Activated CD8-positive, alpha-beta memory T cell treated with anti-CD3 and anti-CD28 coated beads, Interleukin-2, amount 50 U/mL, for 24 hours (primary cell): ENCODE measurements around the gene HBZ.
"Not testable (repeated sequence)": the region's sequence is repeated elsewhere in the genome, so short reads cannot be mapped to it uniquely, and the experiment has no call there.

ENCODE experiments used
- DNase-seq: peaks from one replicate; pipeline ENCODE4 v3.0.0-alpha.2; 2020; ENCODE audit errors: extremely low read depth

HBZ gene

DNA sequence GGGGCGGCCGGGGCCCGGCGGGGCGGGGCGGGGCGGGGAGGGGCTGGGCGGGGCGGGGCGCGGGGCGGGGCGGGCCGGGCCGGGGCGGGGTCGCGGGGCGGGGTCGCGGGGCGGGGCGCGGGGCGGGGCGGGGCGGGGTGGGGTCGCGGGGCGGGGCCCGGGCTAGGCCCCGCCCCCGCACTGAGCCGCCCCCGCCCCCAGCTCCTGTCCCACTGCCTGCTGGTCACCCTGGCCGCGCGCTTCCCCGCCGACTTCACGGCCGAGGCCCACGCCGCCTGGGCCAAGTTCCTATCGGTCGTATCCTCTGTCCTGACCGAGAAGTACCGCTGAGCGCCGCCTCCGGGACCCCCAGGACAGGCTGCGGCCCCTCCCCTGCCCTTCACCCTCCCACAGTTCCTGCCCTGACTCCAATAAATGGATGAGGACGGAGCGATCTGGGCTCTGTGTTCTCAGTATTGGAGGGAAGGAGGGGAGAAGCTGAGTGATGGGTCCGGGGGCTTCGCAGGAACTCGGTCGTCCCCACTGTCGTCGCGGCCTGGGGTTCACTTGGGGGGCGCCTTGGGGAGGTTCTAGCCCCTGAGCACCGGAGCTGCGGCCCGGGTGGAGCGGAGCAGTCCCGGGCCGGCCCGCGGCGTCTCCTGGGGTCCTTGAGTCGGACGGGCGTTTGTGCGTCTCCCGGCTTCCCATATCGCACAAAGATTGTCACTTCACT lies 12.5 kb downstream of the HBZ start:
- DNase-seq, result no peak

DNA sequence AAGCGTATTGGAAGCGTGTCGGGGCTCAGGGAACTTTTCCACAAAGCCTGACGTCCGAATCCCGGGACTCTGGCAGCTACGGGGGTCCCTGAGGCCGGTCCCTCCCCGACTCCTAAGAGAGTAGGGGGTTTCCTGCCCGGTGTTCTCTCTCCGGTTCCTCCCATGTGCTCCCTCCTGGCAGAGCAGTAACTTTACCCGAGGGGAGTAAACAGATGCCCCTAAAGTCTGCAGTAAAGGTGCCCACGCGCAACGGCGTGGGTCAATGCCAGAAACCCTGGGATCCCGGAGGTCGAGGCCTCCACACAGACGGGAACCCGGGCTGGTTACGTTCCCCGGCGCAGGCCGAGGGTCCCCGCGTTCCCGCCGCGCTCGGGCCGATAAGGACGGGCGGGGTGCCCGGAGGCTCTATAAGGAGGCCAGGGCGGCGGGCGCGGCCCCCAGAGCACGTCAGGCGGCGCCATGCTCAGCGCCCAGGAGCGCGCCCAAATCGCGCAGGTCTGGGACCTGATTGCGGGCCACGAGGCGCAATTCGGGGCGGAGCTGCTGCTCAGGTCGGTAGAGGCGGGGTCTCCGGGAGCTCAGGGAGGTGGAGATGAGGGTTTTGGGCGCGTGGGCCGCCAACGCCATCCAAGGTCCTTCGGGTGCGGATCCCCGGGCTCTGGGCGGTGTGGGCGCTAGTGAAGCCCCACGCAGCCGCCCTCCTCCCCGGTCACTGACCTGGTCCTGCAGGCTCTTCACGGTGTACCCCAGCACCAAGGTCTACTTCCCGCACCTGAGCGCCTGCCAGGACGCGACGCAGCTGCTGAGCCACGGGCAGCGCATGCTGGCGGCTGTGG lies 13.3 kb downstream of the HBZ start, which contains the start of gene HBM:
Gene HBM, plus strand, starts transcription at position 440 of the 836 bp plus-strand sequence. Its CDS starts 20 bp downstream, at position 460.
- no peak for DNase-seq

DNA sequence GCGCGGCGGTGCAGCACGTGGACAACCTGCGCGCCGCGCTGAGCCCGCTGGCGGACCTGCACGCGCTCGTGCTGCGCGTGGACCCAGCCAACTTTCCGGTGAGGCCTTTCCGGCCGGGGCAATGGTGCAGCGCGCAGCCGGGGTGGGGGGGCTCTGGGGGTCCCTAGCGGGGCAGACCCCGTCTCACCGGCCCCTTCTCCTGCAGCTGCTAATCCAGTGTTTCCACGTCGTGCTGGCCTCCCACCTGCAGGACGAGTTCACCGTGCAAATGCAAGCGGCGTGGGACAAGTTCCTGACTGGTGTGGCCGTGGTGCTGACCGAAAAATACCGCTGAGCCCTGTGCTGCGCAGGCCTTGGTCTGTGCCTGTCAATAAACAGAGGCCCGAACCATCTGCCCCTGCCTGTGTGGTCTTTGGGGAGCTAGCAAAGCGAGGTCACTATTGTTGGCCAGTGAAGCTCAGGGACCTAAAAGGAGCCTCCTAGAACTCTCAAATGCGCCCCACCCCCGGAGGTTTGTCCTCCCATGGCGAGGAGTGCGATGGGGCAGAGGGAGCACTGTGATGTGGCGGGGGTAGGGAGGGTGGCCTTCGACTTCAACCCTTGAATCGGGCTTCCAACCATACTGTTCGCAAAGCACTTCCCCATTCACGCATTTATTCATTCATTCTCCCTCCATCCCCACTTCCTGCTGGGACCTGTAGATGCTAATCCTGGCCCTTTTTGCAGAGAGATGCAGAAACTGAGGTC lies 14.1 kb downstream of the HBZ start:
- DNase-seq, result no peak

DNA sequence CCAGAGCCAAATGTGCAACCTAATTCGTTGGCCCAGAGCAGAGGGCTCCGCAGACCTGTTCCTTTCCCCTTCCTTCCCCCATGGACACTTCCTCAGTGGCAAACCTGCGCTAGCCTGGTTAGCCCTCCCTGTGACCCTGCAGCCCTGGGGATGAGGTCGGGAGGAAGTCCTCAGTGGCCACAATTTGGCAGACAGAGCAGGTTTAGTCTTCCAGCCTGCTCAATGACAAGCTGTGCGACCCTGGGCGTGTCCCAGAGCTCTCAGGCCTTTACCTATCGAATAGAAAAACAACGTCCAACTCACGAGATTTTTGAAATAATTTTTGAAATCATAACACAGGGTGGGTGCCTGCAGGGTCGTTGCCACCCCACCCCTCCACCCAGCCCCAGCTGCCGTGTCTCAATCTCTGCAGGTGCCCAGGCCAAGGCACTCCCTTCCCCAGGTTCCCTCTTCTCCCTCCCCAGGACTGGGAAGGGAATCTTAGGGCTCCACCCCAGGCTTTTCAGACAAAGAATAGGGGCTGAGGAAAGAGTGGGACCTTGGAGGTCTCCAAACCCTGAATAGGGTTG lies 14.8 kb downstream of the HBZ start:
- DNase-seq, result no peak

DNA sequence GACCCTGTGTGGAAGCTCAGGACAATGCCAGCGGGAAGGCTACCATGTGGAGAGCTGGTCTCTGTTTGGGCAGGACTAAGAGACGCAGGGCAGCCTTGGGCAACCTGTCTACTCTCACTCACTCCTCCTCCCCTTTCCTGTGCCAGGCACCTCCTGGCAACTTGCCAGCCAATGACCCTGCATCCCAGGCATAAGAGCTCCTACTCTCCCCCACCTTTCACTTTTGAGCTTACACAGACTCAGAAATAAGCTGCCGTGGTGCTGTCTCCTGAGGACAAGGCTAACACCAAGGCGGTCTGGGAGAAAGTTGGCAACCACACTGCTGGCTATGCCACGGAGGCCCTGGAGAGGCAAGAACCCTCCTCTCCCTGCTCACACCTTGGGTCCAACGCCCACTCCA lies 16.0 kb downstream of the HBZ start:
- no peak for DNase-seq

DNA sequence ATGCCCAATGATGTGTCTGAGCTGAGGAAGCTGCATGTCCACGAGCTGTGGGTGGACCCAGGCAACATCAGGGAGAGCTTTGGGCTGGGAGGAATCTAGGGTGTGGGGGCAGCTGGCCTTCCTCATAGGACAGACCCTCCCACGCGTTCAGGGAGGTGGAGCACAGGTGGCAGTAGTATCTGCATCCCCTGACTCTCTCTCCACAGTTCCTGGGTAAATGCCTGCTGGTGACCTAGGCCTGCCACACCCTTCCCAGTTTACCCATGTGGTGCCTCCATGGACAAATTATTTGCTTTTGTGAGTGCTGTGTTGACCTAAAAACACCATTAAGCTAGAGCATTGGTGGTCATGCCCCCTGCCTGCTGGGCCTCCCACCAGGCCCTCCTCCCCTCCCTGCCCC lies 16.6 kb downstream of the HBZ start:
- no peak for DNase-seq

DNA sequence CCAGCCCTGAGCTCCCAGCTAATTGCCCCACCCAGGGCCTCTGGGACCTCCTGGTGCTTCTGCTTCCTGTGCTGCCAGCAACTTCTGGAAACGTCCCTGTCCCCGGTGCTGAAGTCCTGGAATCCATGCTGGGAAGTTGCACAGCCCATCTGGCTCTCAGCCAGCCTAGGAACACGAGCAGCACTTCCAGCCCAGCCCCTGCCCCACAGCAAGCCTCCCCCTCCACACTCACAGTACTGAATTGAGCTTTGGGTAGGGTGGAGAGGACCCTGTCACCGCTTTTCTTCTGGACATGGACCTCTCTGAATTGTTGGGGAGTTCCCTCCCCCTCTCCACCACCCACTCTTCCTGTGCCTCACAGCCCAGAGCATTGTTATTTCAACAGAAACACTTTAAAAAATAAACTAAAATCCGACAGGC lies 17.7 kb downstream of the HBZ start:
- DNase-seq, result not testable (repeated sequence)

DNA sequence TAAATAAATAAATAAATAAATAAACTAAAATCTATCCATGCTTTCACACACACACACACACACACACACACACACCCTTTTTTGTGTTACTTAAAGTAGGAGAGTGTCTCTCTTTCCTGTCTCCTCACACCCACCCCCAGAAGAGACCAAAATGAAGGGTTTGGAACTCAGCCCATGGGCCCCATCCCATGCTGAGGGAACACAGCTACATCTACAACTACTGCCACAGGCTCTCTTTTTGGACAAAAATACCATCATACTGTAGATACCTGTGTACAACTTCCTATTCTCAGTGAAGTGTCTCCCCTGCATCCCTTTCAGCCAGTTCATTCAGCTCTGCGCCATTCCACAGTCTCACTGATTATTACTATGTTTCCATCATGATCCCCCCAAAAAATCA lies 18.3 kb downstream of the HBZ start:
- no peak for DNase-seq

DNA sequence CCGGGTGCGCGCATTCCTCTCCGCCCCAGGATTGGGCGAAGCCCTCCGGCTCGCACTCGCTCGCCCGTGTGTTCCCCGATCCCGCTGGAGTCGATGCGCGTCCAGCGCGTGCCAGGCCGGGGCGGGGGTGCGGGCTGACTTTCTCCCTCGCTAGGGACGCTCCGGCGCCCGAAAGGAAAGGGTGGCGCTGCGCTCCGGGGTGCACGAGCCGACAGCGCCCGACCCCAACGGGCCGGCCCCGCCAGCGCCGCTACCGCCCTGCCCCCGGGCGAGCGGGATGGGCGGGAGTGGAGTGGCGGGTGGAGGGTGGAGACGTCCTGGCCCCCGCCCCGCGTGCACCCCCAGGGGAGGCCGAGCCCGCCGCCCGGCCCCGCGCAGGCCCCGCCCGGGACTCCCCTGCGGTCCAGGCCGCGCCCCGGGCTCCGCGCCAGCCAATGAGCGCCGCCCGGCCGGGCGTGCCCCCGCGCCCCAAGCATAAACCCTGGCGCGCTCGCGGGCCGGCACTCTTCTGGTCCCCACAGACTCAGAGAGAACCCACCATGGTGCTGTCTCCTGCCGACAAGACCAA lies 20.0 kb downstream of the HBZ start, which contains the start of gene HBA2:
Gene HBA2, plus strand, starts transcription at position 503 of the 568 bp plus-strand sequence. Its CDS starts 37 bp downstream, at position 540.
- DNase-seq, result not testable (repeated sequence)

DNA sequence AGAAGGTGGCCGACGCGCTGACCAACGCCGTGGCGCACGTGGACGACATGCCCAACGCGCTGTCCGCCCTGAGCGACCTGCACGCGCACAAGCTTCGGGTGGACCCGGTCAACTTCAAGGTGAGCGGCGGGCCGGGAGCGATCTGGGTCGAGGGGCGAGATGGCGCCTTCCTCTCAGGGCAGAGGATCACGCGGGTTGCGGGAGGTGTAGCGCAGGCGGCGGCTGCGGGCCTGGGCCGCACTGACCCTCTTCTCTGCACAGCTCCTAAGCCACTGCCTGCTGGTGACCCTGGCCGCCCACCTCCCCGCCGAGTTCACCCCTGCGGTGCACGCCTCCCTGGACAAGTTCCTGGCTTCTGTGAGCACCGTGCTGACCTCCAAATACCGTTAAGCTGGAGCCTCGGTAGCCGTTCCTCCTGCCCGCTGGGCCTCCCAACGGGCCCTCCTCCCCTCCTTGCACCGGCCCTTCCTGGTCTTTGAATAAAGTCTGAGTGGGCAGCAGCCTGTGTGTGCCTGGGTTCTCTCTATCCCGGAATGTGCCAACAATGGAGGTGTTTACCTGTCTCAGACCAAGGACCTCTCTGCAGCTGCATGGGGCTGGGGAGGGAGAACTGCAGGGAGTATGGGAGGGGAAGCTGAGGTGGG lies 20.9 kb downstream of the HBZ start:
- DNase-seq, result not testable (repeated sequence)

DNA sequence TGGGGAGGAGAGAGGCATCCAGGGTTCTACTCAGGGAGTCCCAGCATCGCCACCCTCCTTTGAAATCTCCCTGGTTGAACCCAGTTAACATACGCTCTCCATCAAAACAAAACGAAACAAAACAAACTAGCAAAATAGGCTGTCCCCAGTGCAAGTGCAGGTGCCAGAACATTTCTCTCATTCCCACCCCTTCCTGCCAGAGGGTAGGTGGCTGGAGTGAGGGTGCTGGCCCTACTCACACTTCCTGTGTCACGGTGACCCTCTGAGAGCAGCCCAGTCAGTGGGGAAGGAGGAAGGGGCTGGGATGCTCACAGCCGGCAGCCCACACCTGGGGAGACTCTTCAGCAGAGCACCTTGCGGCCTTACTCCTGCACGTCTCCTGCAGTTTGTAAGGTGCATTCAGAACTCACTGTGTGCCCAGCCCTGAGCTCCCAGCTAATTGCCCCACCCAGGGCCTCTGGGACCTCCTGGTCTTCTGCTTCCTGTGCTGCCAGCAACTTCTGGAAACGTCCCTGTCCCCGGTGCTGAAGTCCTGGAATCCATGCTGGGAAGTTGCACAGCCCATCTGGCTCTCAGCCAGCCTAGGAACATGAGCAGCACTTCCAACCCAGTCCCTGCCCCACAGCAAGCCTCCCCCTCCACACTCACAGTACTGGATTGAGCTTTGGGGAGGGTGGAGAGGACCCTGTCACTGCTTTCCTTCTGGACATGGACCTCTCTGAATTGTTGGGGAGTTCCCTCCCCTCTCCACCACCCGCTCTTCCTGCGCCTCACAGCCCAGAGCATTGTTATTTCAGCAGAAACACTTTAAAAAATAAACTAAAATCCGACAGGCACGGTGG lies 21.7 kb downstream of the HBZ start:
- DNase-seq, result not testable (repeated sequence)

DNA sequence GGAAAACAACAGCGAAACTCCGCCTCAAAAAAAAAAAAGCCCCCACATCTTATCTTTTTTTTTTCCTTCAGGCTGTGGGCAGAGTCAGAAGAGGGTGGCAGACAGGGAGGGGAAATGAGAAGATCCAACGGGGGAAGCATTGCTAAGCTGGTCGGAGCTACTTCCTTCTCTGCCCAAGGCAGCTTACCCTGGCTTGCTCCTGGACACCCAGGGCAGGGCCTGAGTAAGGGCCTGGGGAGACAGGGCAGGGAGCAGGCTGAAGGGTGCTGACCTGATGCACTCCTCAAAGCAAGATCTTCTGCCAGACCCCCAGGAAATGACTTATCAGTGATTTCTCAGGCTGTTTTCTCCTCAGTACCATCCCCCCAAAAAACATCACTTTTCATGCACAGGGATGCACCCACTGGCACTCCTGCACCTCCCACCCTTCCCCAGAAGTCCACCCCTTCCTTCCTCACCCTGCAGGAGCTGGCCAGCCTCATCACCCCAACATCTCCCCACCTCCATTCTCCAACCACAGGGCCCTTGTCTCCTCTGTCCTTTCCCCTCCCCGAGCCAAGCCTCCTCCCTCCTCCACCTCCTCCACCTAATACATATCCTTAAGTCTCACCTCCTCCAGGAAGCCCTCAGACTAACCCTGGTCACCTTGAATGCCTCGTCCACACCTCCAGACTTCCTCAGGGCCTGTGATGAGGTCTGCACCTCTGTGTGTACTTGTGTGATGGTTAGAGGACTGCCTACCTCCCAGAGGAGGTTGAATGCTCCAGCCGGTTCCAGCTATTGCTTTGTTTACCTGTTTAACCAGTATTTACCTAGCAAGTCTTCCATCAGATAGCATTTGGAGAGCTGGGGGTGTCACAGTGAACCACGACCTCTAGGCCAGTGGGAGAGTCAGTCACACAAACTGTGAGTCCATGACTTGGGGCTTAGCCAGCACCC lies 22.8 kb downstream of the HBZ start:
- DNase-seq, result no peak

DNA sequence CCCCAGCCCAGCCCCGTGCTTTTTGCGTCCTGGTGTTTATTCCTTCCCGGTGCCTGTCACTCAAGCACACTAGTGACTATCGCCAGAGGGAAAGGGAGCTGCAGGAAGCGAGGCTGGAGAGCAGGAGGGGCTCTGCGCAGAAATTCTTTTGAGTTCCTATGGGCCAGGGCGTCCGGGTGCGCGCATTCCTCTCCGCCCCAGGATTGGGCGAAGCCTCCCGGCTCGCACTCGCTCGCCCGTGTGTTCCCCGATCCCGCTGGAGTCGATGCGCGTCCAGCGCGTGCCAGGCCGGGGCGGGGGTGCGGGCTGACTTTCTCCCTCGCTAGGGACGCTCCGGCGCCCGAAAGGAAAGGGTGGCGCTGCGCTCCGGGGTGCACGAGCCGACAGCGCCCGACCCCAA lies 23.6 kb downstream of the HBZ start:
- not testable (repeated sequence) for DNase-seq

DNA sequence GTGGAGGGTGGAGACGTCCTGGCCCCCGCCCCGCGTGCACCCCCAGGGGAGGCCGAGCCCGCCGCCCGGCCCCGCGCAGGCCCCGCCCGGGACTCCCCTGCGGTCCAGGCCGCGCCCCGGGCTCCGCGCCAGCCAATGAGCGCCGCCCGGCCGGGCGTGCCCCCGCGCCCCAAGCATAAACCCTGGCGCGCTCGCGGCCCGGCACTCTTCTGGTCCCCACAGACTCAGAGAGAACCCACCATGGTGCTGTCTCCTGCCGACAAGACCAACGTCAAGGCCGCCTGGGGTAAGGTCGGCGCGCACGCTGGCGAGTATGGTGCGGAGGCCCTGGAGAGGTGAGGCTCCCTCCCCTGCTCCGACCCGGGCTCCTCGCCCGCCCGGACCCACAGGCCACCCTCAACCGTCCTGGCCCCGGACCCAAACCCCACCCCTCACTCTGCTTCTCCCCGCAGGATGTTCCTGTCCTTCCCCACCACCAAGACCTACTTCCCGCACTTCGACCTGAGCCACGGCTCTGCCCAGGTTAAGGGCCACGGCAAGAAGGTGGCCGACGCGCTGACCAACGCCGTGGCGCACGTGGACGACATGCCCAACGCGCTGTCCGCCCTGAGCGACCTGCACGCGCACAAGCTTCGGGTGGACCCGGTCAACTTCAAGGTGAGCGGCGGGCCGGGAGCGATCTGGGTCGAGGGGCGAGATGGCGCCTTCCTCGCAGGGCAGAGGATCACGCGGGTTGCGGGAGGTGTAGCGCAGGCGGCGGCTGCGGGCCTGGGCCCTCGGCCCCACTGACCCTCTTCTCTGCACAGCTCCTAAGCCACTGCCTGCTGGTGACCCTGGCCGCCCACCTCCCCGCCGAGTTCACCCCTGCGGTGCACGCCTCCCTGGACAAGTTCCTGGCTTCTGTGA lies 24.3 kb downstream of the HBZ start, which contains the start of gene HBA1:
Gene HBA1, plus strand, starts transcription at position 204 of the 906 bp plus-strand sequence. Its CDS starts 37 bp downstream, at position 241.
- DNase-seq, result not testable (repeated sequence)

DNA sequence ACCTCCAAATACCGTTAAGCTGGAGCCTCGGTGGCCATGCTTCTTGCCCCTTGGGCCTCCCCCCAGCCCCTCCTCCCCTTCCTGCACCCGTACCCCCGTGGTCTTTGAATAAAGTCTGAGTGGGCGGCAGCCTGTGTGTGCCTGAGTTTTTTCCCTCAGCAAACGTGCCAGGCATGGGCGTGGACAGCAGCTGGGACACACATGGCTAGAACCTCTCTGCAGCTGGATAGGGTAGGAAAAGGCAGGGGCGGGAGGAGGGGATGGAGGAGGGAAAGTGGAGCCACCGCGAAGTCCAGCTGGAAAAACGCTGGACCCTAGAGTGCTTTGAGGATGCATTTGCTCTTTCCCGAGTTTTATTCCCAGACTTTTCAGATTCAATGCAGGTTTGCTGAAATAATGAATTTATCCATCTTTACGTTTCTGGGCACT lies 25.0 kb downstream of the HBZ start:
- DNase-seq, result no peak

DNA sequence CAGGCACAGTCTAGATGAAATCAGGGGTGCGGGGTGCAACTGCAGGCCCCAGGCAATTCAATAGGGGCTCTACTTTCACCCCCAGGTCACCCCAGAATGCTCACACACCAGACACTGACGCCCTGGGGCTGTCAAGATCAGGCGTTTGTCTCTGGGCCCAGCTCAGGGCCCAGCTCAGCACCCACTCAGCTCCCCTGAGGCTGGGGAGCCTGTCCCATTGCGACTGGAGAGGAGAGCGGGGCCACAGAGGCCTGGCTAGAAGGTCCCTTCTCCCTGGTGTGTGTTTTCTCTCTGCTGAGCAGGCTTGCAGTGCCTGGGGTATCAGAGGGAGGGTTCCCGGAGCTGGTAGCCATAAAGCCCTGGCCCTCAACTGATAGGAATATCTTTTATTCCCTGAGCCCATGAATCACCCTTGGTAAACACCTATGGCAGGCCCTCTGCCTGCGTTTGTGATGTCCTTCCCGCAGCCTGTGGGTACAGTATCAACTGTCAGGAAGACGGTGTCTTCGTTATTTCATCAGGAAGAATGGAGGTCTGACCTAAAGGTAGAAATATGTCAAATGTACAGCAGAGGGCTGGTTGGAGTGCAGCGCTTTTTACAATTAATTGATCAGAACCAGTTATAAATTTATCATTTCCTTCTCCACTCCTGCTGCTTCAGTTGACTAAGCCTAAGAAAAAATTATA lies 25.7 kb downstream of the HBZ start:
- DNase-seq, result no peak

DNA sequence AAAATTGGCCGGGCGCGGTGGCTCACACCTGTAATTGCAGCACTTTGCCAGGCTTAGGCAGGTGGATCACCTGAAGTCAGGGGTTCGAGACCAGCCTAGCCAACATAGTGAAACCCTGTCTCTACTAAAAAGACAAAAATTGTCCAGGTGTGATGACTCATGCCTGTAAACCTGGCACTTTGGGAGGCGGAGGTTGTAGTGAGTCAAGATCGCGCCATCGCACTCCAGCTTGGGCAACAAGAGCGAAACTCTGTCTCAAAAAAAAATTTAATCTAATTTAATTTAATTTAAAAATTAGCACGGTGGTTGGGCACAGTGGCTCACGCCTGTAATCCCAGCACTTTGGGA lies 26.2 kb downstream of the HBZ start:
- no peak for DNase-seq
